Measurements from ENCODE around the gene COL5A2. TPM values are rescaled to one million over a fixed set of nuclear protein-coding genes. Genes with fewer than 3 reads are reported as not detected.

The COL5A2 gene
- total and polyA plus RNA-seq, 10 of the 15 experiments (the other 5 are each of a cell fraction or from before 2014, with no cell fraction given) = 0.04 to 0.85 (median 0.39) TPM

- no peak overlapping the region for H3K9ac ChIP-seq (ENCODE audit: control insufficient read depth, insufficient read depth, low read length)
- no peak for DNase-seq (ENCODE audit: low read depth, low spot score)
- H3K79me2 ChIP-seq (ENCODE audit: control insufficient read depth, insufficient read depth, low read length) = no peaks in the 10 kb centered on the region
- no peak overlapping the region for H3K27ac ChIP-seq (ENCODE audit: control insufficient read depth, insufficient read depth)
- no peak for FAIRE-seq
- no peak for ATAC-seq
- no peaks in the 10 kb centered on the region for H3K4me1 ChIP-seq (ENCODE audit: control insufficient read depth, insufficient read depth, low read length)
- intact Hi-C loops (cut with micrococcal nuclease; ENCODE audit: unreplicated experiment) = loop anchor here (2.0 kb wide), 1 partner anchor 218 kb away; no protein-coding TSS in a partner anchor
- 24% methylated on average over 5 of the region's 5 CpGs for WGBS (ENCODE audit: insufficient coverage, insufficient replicate concordance, low lambda C conversion rate, missing lambda C conversion rate)
- POLR2A ChIA-PET = no interaction called here
- H4K20me1 ChIP-seq (ENCODE audit: control insufficient read depth, insufficient read depth) = no peaks in the 10 kb centered on the region
- H3K9me3 ChIP-seq (replicated peaks; ENCODE audit: control insufficient read depth, insufficient read depth, low read length) = no peaks in the 10 kb centered on the region
- H3K4me3 ChIP-seq = no peak overlapping the region
- TF ChIP-seq ZNF24 (IDR thresholded peaks at IDR 0.05) = no peak
- no peak for TF ChIP-seq GABPA (IDR thresholded peaks at IDR 0.05; ENCODE audit: low read depth)
- TF ChIP-seq MEF2B (IDR thresholded peaks at IDR 0.05; ENCODE audit: partially characterized antibody, poor library complexity, severe bottlenecking) = no peak
- no peak for TF ChIP-seq POLR2AphosphoS2 (IDR thresholded peaks at IDR 0.05; ENCODE audit: low read depth, low read length)
- TF ChIP-seq TARDBP (IDR thresholded peaks at IDR 0.05; ENCODE audit: borderline replicate concordance) = no peak
- no peak for TF ChIP-seq TBL1XR1 (IDR thresholded peaks at IDR 0.05; ENCODE audit: low read depth, low read length)
- TF ChIP-seq NFYA (IDR thresholded peaks at IDR 0.05; ENCODE audit: borderline replicate concordance, low read depth, low read length) = no peak
- TF ChIP-seq, protein P1, sequence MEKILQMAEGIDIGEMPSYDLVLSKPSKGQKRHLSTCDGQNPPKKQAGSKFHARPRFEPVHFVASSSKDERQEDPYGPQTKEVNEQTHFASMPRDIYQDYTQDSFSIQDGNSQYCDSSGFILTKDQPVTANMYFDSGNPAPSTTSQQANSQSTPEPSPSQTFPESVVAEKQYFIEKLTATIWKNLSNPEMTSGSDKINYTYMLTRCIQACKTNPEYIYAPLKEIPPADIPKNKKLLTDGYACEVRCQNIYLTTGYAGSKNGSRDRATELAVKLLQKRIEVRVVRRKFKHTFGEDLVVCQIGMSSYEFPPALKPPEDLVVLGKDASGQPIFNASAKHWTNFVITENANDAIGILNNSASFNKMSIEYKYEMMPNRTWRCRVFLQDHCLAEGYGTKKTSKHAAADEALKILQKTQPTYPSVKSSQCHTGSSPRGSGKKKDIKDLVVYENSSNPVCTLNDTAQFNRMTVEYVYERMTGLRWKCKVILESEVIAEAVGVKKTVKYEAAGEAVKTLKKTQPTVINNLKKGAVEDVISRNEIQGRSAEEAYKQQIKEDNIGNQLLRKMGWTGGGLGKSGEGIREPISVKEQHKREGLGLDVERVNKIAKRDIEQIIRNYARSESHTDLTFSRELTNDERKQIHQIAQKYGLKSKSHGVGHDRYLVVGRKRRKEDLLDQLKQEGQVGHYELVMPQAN (conservative IDR thresholded peaks at IDR 0.05) = no peak
- no peak for TF ChIP-seq RB1 (IDR thresholded peaks at IDR 0.05; ENCODE audit: borderline replicate concordance)
- no peak for TF ChIP-seq POLR2A (IDR thresholded peaks at IDR 0.05; ENCODE audit: low read depth, low read length)
- no peak for TF ChIP-seq PAX5 (IDR thresholded peaks at IDR 0.05; ENCODE audit: borderline replicate concordance, low read depth, low read length)
- no peak for TF ChIP-seq HDGF (IDR thresholded peaks at IDR 0.05)
- no peak for TF ChIP-seq MYC (IDR thresholded peaks at IDR 0.05; ENCODE audit: insufficient read depth, insufficient read length, insufficient replicate concordance, low read length, severe bottlenecking)
- TF ChIP-seq EP300 (IDR thresholded peaks at IDR 0.05; ENCODE audit: borderline replicate concordance in 1 of 2, control insufficient read depth in 1 of 2, low read depth in 2 of 2, low read length in 2 of 2) = no peak
- no peaks in the 10 kb centered on the region for H3K36me3 ChIP-seq (ENCODE audit: control insufficient read depth in 2 of 2, insufficient read depth in 2 of 2, low read length in 1 of 2)
- no peak overlapping the region for H3K4me2 ChIP-seq (ENCODE audit: control insufficient read depth, insufficient read depth)
- in situ Hi-C loops (cut with MboI) = no loop called here
- no peak overlapping the region for H2AFZ ChIP-seq (ENCODE audit: control insufficient read depth, low read depth, low read length)
- no TSS peak for BruUV-seq (replicated peaks)
- SMC1A ChIA-PET (ENCODE audit: uncharacterized antibody, unreplicated experiment) = interaction anchor here (0.7 to 9.9 kb wide), 19 partner anchors 8 to 1485 kb away, joined by 3 to 172 read pairs (median 4); no protein-coding TSS in a partner anchor
- RAD21 ChIA-PET (ENCODE audit: unreplicated experiment) = interaction anchor here (0.7 to 5.4 kb wide), 14 partner anchors 13 to 470 kb away, joined by 3 to 88 read pairs (median 4); no protein-coding TSS in a partner anchor
- CTCF ChIA-PET = interaction anchor here (0.8 to 5.2 kb wide), 26 partner anchors 10 to 470 kb away, joined by 3 to 75 read pairs (median 5); partner anchors contain the start of gene COL3A1
- no peaks in the 10 kb centered on the region for H3K27me3 ChIP-seq (replicated peaks in 1 of 2; ENCODE audit: control insufficient read depth in 2 of 2, insufficient read depth in 2 of 2, low read length in 1 of 2)
These were observed 194.9 kb downstream of the COL5A2 start for GRCh38 chr2:188984680-188985079.

All from GM12878 (cell line).